OCI-LY3 (cell line): Measurements from ENCODE around the gene SLC5A10.

ENCODE experiments used
- H2AFZ ChIP-seq: fragments of 200-600, 300-600 bp; shearing (Covaris generic); 2 replicates; pipeline ENCODE4 v1.6.0; 2014; ENCODE audit warnings: antibody characterized with exemption, low read depth, low read length
- H3K27ac ChIP-seq: fragments of 200-600, 300-600 bp; sonication (generic); 2 replicates; pipeline ENCODE4 v1.5.1; 2014; ENCODE audit warnings: mild to moderate bottlenecking, low read length, moderate library complexity, mixed read lengths
- H3K27me3 ChIP-seq: fragments of 200-600, 300-600 bp; sonication (generic); 2 replicates; pipeline ENCODE4 v1.6.1; 2014; ENCODE audit warnings: low read depth, low read length, mixed read lengths
- H3K36me3 ChIP-seq: fragments of 200-600, 300-600 bp; sonication (generic); replicated peaks from 2 replicates; pipeline ENCODE3; 2014; ENCODE audit warnings: low read depth, low read length, mixed read lengths
- H3K4me1 ChIP-seq: fragments of 300-600, 200-600 bp; sonication (generic); 2 replicates; pipeline ENCODE4 v1.6.1; 2014; ENCODE audit warnings: low read length, mixed read lengths
- H3K4me2 ChIP-seq: fragments of 200-600, 300-600 bp; sonication (generic); 2 replicates; pipeline ENCODE4 v1.6.1; 2014; ENCODE audit warnings: low read length, mixed read lengths
- H3K4me3 ChIP-seq: fragments of 300-600, 200-600 bp; sonication (generic); 2 replicates; pipeline ENCODE4 v1.5.1; 2014; ENCODE audit warnings: antibody characterized with exemption, mild to moderate bottlenecking, low read length, moderate library complexity
- H3K79me2 ChIP-seq: fragments of 300-600, 200-600 bp; shearing (Covaris generic); 2 replicates; pipeline ENCODE4 v1.6.1; 2014; ENCODE audit warnings: mild to moderate bottlenecking, low read length, mixed read lengths
- H3K9ac ChIP-seq: fragments of 300-600, 200-600 bp; shearing (Covaris generic); 2 replicates; pipeline ENCODE4 v1.6.0; 2014; ENCODE audit warnings: mild to moderate bottlenecking, low read length, moderate library complexity
- H3K9me3 ChIP-seq: fragments of 200-600, 300-600 bp; shearing (Covaris generic); 2 replicates; pipeline ENCODE4 v1.6.1; 2014; ENCODE audit warnings: low read length, mixed read lengths; ENCODE audit not compliant: insufficient read depth
- H4K20me1 ChIP-seq: fragments of 200-600, 300-600 bp; sonication (generic); 2 replicates; pipeline ENCODE4 v1.6.1; 2016; ENCODE audit warnings: low read length, mixed read lengths; ENCODE audit not compliant: insufficient read depth
- CTCF ChIP-seq: fragments of 200-600, 300-600 bp; sonication (generic); IDR thresholded peaks from 2 replicates; pipeline ENCODE4 v1.5.1; 2014; ENCODE audit warnings: antibody characterized with exemption, low read length, low read depth
- EZH2phosphoT487 ChIP-seq: fragments of 200-600 bp; shearing (Covaris generic); IDR thresholded peaks from 2 replicates; pipeline ENCODE4 v1.6.1; 2018; ENCODE audit warnings: antibody characterized with exemption, mixed run types, low read depth

SLC5A10 gene

GRCh38 chr17:18962494-18962815 lies 10.5 kb downstream of the SLC5A10 start:
- H3K9ac ChIP-seq: no peak overlapping the region
- H3K4me1 ChIP-seq: peaks cover 21% of the 10 kb centered on the region
- H2AFZ ChIP-seq: no peak overlapping the region
- TF ChIP-seq CTCF (no peak), EZH2phosphoT487 (no peak)
- no peak overlapping the region for H3K4me3 ChIP-seq
- H3K27me3 ChIP-seq: no peaks in the 10 kb centered on the region
- no peak overlapping the region for H3K4me2 ChIP-seq
- no peaks in the 10 kb centered on the region for H3K36me3 ChIP-seq
- H3K27ac ChIP-seq: no peak overlapping the region
- H3K79me2 ChIP-seq: no peaks in the 10 kb centered on the region
- H4K20me1 ChIP-seq: no peaks in the 10 kb centered on the region
- H3K9me3 ChIP-seq: no peaks in the 10 kb centered on the region

- no peaks in the 10 kb centered on the region for H3K9me3 ChIP-seq
- no peaks in the 10 kb centered on the region for H4K20me1 ChIP-seq
- peaks cover 21% of the 10 kb centered on the region for H3K4me1 ChIP-seq
- no peaks in the 10 kb centered on the region for H3K36me3 ChIP-seq
- H3K4me2 ChIP-seq: no peak overlapping the region
- H3K27ac ChIP-seq: no peak overlapping the region
- H3K4me3 ChIP-seq: no peak overlapping the region
- no peak overlapping the region for H3K9ac ChIP-seq
- no peak overlapping the region for H2AFZ ChIP-seq
- H3K27me3 ChIP-seq: no peaks in the 10 kb centered on the region
- no peaks in the 10 kb centered on the region for H3K79me2 ChIP-seq
- TF ChIP-seq EZH2phosphoT487: no peak
- TF ChIP-seq CTCF: no peak
Observed at GRCh38 chr17:18963126-18964017, 11.4 kb downstream of the SLC5A10 start.

DNA sequence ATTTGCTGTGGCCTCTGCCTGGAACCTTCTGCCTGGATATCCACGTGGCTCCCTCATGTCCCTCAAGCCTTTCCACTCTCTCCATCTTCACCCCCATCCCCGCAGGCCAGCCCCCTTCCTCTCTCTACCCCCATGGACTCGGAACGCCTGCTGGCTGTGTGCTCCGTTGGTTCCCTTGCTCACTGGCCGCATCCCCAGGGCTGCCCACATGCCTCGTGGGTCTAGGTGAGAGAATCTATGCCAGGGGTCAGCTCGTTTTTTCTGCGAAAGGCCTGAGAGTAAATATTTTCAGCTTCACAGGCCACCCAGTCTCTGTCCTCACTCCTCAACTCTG lies 12.0 kb downstream of the SLC5A10 start:
- TF ChIP-seq CTCF (no peak), EZH2phosphoT487 (no peak)
- no peaks in the 10 kb centered on the region for H3K36me3 ChIP-seq
- H3K9ac ChIP-seq: no peak overlapping the region
- H3K79me2 ChIP-seq: no peaks in the 10 kb centered on the region
- peaks cover 21% of the 10 kb centered on the region for H3K4me1 ChIP-seq
- no peaks in the 10 kb centered on the region for H4K20me1 ChIP-seq
- no peaks in the 10 kb centered on the region for H3K9me3 ChIP-seq
- no peak overlapping the region for H2AFZ ChIP-seq
- no peaks in the 10 kb centered on the region for H3K27me3 ChIP-seq
- no peak overlapping the region for H3K27ac ChIP-seq
- no peak overlapping the region for H3K4me2 ChIP-seq
- H3K4me3 ChIP-seq: no peak overlapping the region

DNA sequence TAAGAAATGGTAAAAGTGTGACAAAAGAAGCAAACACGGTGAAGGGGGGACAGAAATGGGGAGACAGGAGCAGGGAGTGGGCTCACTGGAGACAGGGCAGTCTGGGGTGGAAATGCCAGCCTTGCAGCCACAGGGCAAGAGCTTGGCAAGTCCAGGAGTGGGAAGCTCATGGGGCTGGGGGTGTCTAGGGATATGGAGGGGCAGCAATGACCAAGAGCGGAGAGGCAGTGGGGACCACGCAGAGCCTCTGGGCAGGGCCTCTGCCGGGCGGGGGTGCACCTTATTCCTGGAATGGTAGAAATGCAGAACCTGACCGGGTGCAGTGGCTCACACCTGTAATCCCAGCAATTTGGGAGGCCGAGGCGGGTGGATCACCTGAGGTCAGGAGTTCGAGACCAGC lies 12.6 kb downstream of the SLC5A10 start:
- no peak for TF ChIP-seq EZH2phosphoT487
- TF ChIP-seq CTCF: no peak

More for the DNA sequence above, 12.6 kb downstream of the SLC5A10 start:
- Histone ChIP-seq H3K79me2 (no peaks in the 10 kb centered on the region), H3K9me3 (no peaks in the 10 kb centered on the region), H3K36me3 (no peaks in the 10 kb centered on the region), H3K4me3 (no peak overlapping the region), H3K4me1 (peaks cover 21% of the 10 kb centered on the region), H2AFZ (no peak overlapping the region), H4K20me1 (no peaks in the 10 kb centered on the region), H3K27me3 (no peaks in the 10 kb centered on the region), H3K27ac (no peak overlapping the region), H3K4me2 (no peak overlapping the region), H3K9ac (no peak overlapping the region)
